ENCODE measurements around the gene UCP2.
"Not testable (repeated sequence)": the region's sequence is repeated elsewhere in the genome, so short reads cannot be mapped to it uniquely, and the experiment has no call there.

DNA sequence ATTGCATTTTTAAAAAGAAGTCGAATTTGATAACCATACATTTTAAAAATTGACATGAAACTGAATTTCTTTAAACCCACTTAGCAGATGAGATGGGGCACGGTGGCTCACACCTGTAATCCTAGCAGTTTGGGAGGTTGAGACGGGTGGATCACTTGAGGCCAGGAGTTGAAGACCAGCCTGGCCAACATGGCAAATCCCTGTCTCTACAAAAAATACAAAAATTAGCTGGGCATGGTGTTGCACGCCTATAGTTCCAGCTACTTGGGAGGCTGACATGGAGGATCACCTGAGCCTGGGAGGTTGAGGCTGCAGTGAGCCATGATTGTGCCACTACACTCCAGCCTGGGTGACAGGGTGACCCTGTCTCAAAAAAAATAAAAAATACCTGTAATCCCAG lies 3.0 kb upstream of the UCP2 start:
- not testable (repeated sequence) for TF ChIP-seq POLR2A (IDR thresholded peaks at IDR 0.05; ENCODE audit: extremely low read depth, insufficient read length); MYC (IDR thresholded peaks at IDR 0.05; ENCODE audit: low read depth, low read length); MAX (IDR thresholded peaks at IDR 0.05; ENCODE audit: low read depth, low read length)
- TF ChIP-seq, protein P1, sequence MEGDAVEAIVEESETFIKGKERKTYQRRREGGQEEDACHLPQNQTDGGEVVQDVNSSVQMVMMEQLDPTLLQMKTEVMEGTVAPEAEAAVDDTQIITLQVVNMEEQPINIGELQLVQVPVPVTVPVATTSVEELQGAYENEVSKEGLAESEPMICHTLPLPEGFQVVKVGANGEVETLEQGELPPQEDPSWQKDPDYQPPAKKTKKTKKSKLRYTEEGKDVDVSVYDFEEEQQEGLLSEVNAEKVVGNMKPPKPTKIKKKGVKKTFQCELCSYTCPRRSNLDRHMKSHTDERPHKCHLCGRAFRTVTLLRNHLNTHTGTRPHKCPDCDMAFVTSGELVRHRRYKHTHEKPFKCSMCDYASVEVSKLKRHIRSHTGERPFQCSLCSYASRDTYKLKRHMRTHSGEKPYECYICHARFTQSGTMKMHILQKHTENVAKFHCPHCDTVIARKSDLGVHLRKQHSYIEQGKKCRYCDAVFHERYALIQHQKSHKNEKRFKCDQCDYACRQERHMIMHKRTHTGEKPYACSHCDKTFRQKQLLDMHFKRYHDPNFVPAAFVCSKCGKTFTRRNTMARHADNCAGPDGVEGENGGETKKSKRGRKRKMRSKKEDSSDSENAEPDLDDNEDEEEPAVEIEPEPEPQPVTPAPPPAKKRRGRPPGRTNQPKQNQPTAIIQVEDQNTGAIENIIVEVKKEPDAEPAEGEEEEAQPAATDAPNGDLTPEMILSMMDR (IDR thresholded peaks at IDR 0.05; ENCODE audit: low read depth, low read length): not testable (repeated sequence)

Measured in NB4 (cell line).